ENCODE measurements around the gene IGFL3.
A peak's percentile ranks its signal among the peaks of the same experiment; 100 is the strongest.
"Not testable (repeated sequence)": the region's sequence is repeated elsewhere in the genome, so short reads cannot be mapped to it uniquely, and the experiment has no call there.

Gene IGFL3

GRCh38 chr19:46079576-46079975 lies 44.9 kb downstream of the IGFL3 start:
- Histone ChIP-seq H3K4me2 (ENCODE audit: low read length) (no peak overlapping the region), H2BK120ac (ENCODE audit: low read depth, low read length) (no peak overlapping the region), H3K18ac (ENCODE audit: low read length) (no peak overlapping the region), H2AK5ac (ENCODE audit: low read length) (no peak overlapping the region), H3K36me3 (ENCODE audit: control insufficient read depth, insufficient read depth, low read length) (no peaks in the 10 kb centered on the region), H3K79me1 (ENCODE audit: low read length) (no peaks in the 10 kb centered on the region), H3K4ac (ENCODE audit: low read depth, low read length) (no peak overlapping the region), H3K9ac (ENCODE audit: low read length) (no peak overlapping the region), H3K4me1 (ENCODE audit: control insufficient read depth, low read depth, low read length) (peaks cover 2% of the 10 kb centered on the region), H3K23ac (ENCODE audit: low read length) (no peak overlapping the region), H4K8ac (ENCODE audit: low read depth, low read length) (no peak overlapping the region), H3K27me3 (ENCODE audit: insufficient read depth, low read length, poor library complexity) (no peaks in the 10 kb centered on the region), H2BK5ac (ENCODE audit: low read length) (no peak overlapping the region), H3K79me2 (ENCODE audit: control insufficient read depth, insufficient read depth, low read length) (no peaks in the 10 kb centered on the region), H3K27ac (ENCODE audit: low read depth, low read length) (no peak overlapping the region), H4K5ac (ENCODE audit: low read length) (no peak overlapping the region), H3K4me3 (ENCODE audit: low read length) (no peak overlapping the region), H2BK15ac (replicated peaks; ENCODE audit: low read depth) (no peak overlapping the region), H3K56ac (ENCODE audit: low read length) (no peak overlapping the region)
- no peak for DNase-seq
- WGBS (ENCODE audit: extremely low coverage, insufficient coverage, low lambda C conversion rate) = no CpG with 5 or more reads among the region's 7 CpGs

GRCh38 chr19:46078573-46079332 lies 45.7 kb downstream of the IGFL3 start:
- no CpG with 5 or more reads among the region's 71 CpGs for WGBS (ENCODE audit: extremely low coverage, insufficient coverage, low lambda C conversion rate)

GRCh38 chr19:46077815-46078167 lies 46.7 kb downstream of the IGFL3 start:
- DNase-seq = no peak
- H2AK5ac ChIP-seq (ENCODE audit: low read length) = no peak overlapping the region
- no peak overlapping the region for H3K56ac ChIP-seq (ENCODE audit: low read length)
- no peak overlapping the region for H3K9ac ChIP-seq (ENCODE audit: low read length)
- H2BK15ac ChIP-seq (replicated peaks; ENCODE audit: low read depth) = no peak overlapping the region
- H4K5ac ChIP-seq (ENCODE audit: low read length) = no peak overlapping the region
- no peak overlapping the region for H3K27ac ChIP-seq (ENCODE audit: low read depth, low read length)
- no peaks in the 10 kb centered on the region for H3K79me2 ChIP-seq (ENCODE audit: control insufficient read depth, insufficient read depth, low read length)
- no peak overlapping the region for H2BK5ac ChIP-seq (ENCODE audit: low read length)
- H3K27me3 ChIP-seq (ENCODE audit: insufficient read depth, low read length, poor library complexity) = no peaks in the 10 kb centered on the region
- no peak overlapping the region for H3K18ac ChIP-seq (ENCODE audit: low read length)
- no peak overlapping the region for H3K4me2 ChIP-seq (ENCODE audit: low read length)
- H3K23ac ChIP-seq (ENCODE audit: low read length) = no peak overlapping the region
- no peaks in the 10 kb centered on the region for H3K79me1 ChIP-seq (ENCODE audit: low read length)
- no peaks in the 10 kb centered on the region for H3K36me3 ChIP-seq (ENCODE audit: control insufficient read depth, insufficient read depth, low read length)
- H3K4me1 ChIP-seq (ENCODE audit: control insufficient read depth, low read depth, low read length) = peaks cover 2% of the 10 kb centered on the region
- H3K4ac ChIP-seq (ENCODE audit: low read depth, low read length) = no peak overlapping the region
- no peak overlapping the region for H4K8ac ChIP-seq (ENCODE audit: low read depth, low read length)
- H2BK120ac ChIP-seq (ENCODE audit: low read depth, low read length) = no peak overlapping the region
- no CpG with 5 or more reads among the region's 6 CpGs for WGBS (ENCODE audit: extremely low coverage, insufficient coverage, low lambda C conversion rate)
- no peak overlapping the region for H3K4me3 ChIP-seq (ENCODE audit: low read length)

More at GRCh38 chr19:46078573-46079332, 45.7 kb downstream of the IGFL3 start:
- H3K27me3 ChIP-seq (ENCODE audit: insufficient read depth, low read length, poor library complexity); H3K4ac ChIP-seq (ENCODE audit: low read depth, low read length); H3K56ac ChIP-seq (ENCODE audit: low read length); H4K5ac ChIP-seq (ENCODE audit: low read length); H3K23ac ChIP-seq (ENCODE audit: low read length); H4K8ac ChIP-seq (ENCODE audit: low read depth, low read length); H2AK5ac ChIP-seq (ENCODE audit: low read length); H3K9ac ChIP-seq (ENCODE audit: low read length); H2BK15ac ChIP-seq (replicated peaks; ENCODE audit: low read depth); H3K4me1 ChIP-seq (ENCODE audit: control insufficient read depth, low read depth, low read length); H3K79me1 ChIP-seq (ENCODE audit: low read length); H2BK5ac ChIP-seq (ENCODE audit: low read length); H2BK120ac ChIP-seq (ENCODE audit: low read depth, low read length); H3K36me3 ChIP-seq (ENCODE audit: control insufficient read depth, insufficient read depth, low read length); H3K4me2 ChIP-seq (ENCODE audit: low read length); H3K79me2 ChIP-seq (ENCODE audit: control insufficient read depth, insufficient read depth, low read length); H3K4me3 ChIP-seq (ENCODE audit: low read length); H3K27ac ChIP-seq (ENCODE audit: low read depth, low read length); H3K18ac ChIP-seq (ENCODE audit: low read length): not testable (repeated sequence)
- DNase-seq = peak; percentile 84

GRCh38 chr19:46076951-46077814 lies 47.3 kb downstream of the IGFL3 start:
- Histone ChIP-seq H3K79me1 (ENCODE audit: low read length) (no peaks in the 10 kb centered on the region), H3K27ac (ENCODE audit: low read depth, low read length) (no peak overlapping the region), H3K4me1 (ENCODE audit: control insufficient read depth, low read depth, low read length) (no peaks in the 10 kb centered on the region), H3K27me3 (ENCODE audit: insufficient read depth, low read length, poor library complexity) (no peaks in the 10 kb centered on the region), H2BK15ac (replicated peaks; ENCODE audit: low read depth) (no peak overlapping the region), H2AK5ac (ENCODE audit: low read length) (no peak overlapping the region), H3K4ac (ENCODE audit: low read depth, low read length) (no peak overlapping the region), H3K79me2 (ENCODE audit: control insufficient read depth, insufficient read depth, low read length) (no peaks in the 10 kb centered on the region), H2BK120ac (ENCODE audit: low read depth, low read length) (no peak overlapping the region), H3K4me3 (ENCODE audit: low read length) (no peak overlapping the region), H3K9ac (ENCODE audit: low read length) (peak overlapping the region; percentile 2), H2BK5ac (ENCODE audit: low read length) (no peak overlapping the region), H3K4me2 (ENCODE audit: low read length) (peak overlapping the region; percentile 68), H4K8ac (ENCODE audit: low read depth, low read length) (no peak overlapping the region), H4K5ac (ENCODE audit: low read length) (no peak overlapping the region), H3K23ac (ENCODE audit: low read length) (no peak overlapping the region), H3K18ac (ENCODE audit: low read length) (no peak overlapping the region), H3K36me3 (ENCODE audit: control insufficient read depth, insufficient read depth, low read length) (no peaks in the 10 kb centered on the region), H3K56ac (ENCODE audit: low read length) (peak overlapping the region; percentile 6)
- DNase-seq = peak; percentile 94
- no CpG with 5 or more reads among the region's 50 CpGs for WGBS (ENCODE audit: extremely low coverage, insufficient coverage, low lambda C conversion rate)

GRCh38 chr19:46076031-46076880 lies 48.2 kb downstream of the IGFL3 start:
- Histone ChIP-seq H2BK15ac (replicated peaks; ENCODE audit: low read depth) (no peak overlapping the region), H2BK5ac (ENCODE audit: low read length) (no peak overlapping the region), H3K4me3 (ENCODE audit: low read length) (no peak overlapping the region), H3K79me2 (ENCODE audit: control insufficient read depth, insufficient read depth, low read length) (no peaks in the 10 kb centered on the region), H3K79me1 (ENCODE audit: low read length) (no peaks in the 10 kb centered on the region), H3K23ac (ENCODE audit: low read length) (no peak overlapping the region), H3K18ac (ENCODE audit: low read length) (no peak overlapping the region), H4K8ac (ENCODE audit: low read depth, low read length) (no peak overlapping the region), H4K5ac (ENCODE audit: low read length) (no peak overlapping the region), H3K27me3 (ENCODE audit: insufficient read depth, low read length, poor library complexity) (no peaks in the 10 kb centered on the region), H3K4ac (ENCODE audit: low read depth, low read length) (no peak overlapping the region), H3K4me1 (ENCODE audit: control insufficient read depth, low read depth, low read length) (no peaks in the 10 kb centered on the region), H3K36me3 (ENCODE audit: control insufficient read depth, insufficient read depth, low read length) (no peaks in the 10 kb centered on the region), H2AK5ac (ENCODE audit: low read length) (no peak overlapping the region), H3K56ac (ENCODE audit: low read length) (no peak overlapping the region), H3K9ac (ENCODE audit: low read length) (no peak overlapping the region), H2BK120ac (ENCODE audit: low read depth, low read length) (no peak overlapping the region), H3K4me2 (ENCODE audit: low read length) (no peak overlapping the region), H3K27ac (ENCODE audit: low read depth, low read length) (no peak overlapping the region)
- DNase-seq = no peak
- no CpG with 5 or more reads among the region's 9 CpGs for WGBS (ENCODE audit: extremely low coverage, insufficient coverage, low lambda C conversion rate)

Data from mesendoderm (in vitro differentiated cells).